H9 (cell line): ENCODE data around the gene FCGR1A. TPM values are rescaled to one million over a fixed set of nuclear protein-coding genes. Genes with fewer than 3 reads are reported as not detected.
"Not testable (repeated sequence)": the region's sequence is repeated elsewhere in the genome, so short reads cannot be mapped to it uniquely, and the experiment has no call there.

Experiments
- DNase-seq: peaks from one replicate; pipeline ENCODE4 v3.0.0-alpha.2; 2017
- H2AFZ ChIP-seq: one replicate; pipeline ENCODE4 v1.6.1; 2013; ENCODE audit warnings: mild to moderate bottlenecking, low read length, control low read depth, moderate library complexity
- H2AK5ac ChIP-seq: 2 replicates; pipeline ENCODE4 v1.6.1; 2013; ENCODE audit warnings: low read length, control low read depth, mixed read lengths; ENCODE audit not compliant: insufficient read length
- H2BK120ac ChIP-seq: one replicate; pipeline ENCODE4 v1.6.1; 2013; ENCODE audit warnings: low read depth, mild to moderate bottlenecking, low read length, control low read depth, inconsistent platforms; ENCODE audit not compliant: poor library complexity, severe bottlenecking
- H2BK12ac ChIP-seq: 2 replicates; pipeline ENCODE4 v1.6.1; 2013; ENCODE audit warnings: low read length, control low read depth, mixed read lengths, low read depth; ENCODE audit not compliant: insufficient read length
- H2BK15ac ChIP-seq: 2 replicates; pipeline ENCODE4 v1.6.1; 2013; ENCODE audit warnings: low read depth, low read length, control low read depth
- H2BK20ac ChIP-seq: one replicate; pipeline ENCODE4 v1.6.1; 2013; ENCODE audit warnings: low read depth, mild to moderate bottlenecking, low read length, control low read depth, inconsistent platforms; ENCODE audit not compliant: poor library complexity, severe bottlenecking
- H2BK5ac ChIP-seq: 2 replicates; pipeline ENCODE4 v1.6.1; 2013; ENCODE audit warnings: low read length, control low read depth, mixed read lengths; ENCODE audit not compliant: insufficient read length
- H3K14ac ChIP-seq: 2 replicates; pipeline ENCODE4 v1.6.1; 2013; ENCODE audit warnings: low read length, control low read depth; ENCODE audit not compliant: insufficient read depth
- H3K18ac ChIP-seq: 2 replicates; pipeline ENCODE4 v1.6.1; 2013; ENCODE audit warnings: low read depth, mild to moderate bottlenecking, mixed read lengths, low read length, control low read depth; ENCODE audit not compliant: insufficient read length
- H3K23ac ChIP-seq: 2 replicates; pipeline ENCODE4 v1.6.1; 2013; ENCODE audit warnings: low read length, control low read depth, mixed read lengths, low read depth; ENCODE audit not compliant: insufficient read length
- H3K23me2 ChIP-seq: 2 replicates; pipeline ENCODE4 v1.6.1; 2013; ENCODE audit warnings: low read depth, mild to moderate bottlenecking, mixed read lengths, low read length, control low read depth; ENCODE audit not compliant: insufficient read length, poor library complexity, severe bottlenecking
- H3K27ac ChIP-seq: 2 replicates; pipeline ENCODE4 v1.5.1; 2013; ENCODE audit warnings: low read length, control low read depth, mixed read lengths, low read depth; ENCODE audit not compliant: insufficient read length
- H3K27me3 ChIP-seq: 2 replicates; pipeline ENCODE4 v1.6.1; 2013; ENCODE audit warnings: low read length, control low read depth, inconsistent platforms; ENCODE audit not compliant: insufficient read depth
- H3K4ac ChIP-seq: 2 replicates; pipeline ENCODE4 v1.6.1; 2013; ENCODE audit warnings: low read depth, mild to moderate bottlenecking, control low read depth, inconsistent platforms, low read length, moderate library complexity
- H3K4me1 ChIP-seq: 2 replicates; pipeline ENCODE4 v1.6.1; 2013; ENCODE audit warnings: low read length, control low read depth, inconsistent platforms; ENCODE audit not compliant: insufficient read depth
- H3K4me2 ChIP-seq: 2 replicates; pipeline ENCODE4 v1.6.1; 2013; ENCODE audit warnings: low read length, control low read depth, mixed read lengths; ENCODE audit not compliant: insufficient read length, insufficient read depth
- H3K56ac ChIP-seq: 2 replicates; pipeline ENCODE4 v1.6.1; 2013; ENCODE audit warnings: low read depth, mild to moderate bottlenecking, mixed read lengths, low read length, control low read depth; ENCODE audit not compliant: insufficient read length
- H3K79me1 ChIP-seq: 2 replicates; pipeline ENCODE4 v1.6.1; 2013; ENCODE audit warnings: low read depth, mild to moderate bottlenecking, moderate library complexity, low read length, control low read depth, inconsistent platforms; ENCODE audit not compliant: insufficient read depth, poor library complexity, severe bottlenecking
- H3K79me2 ChIP-seq: 2 replicates; pipeline ENCODE4 v1.6.1; 2013; ENCODE audit warnings: low read length, control low read depth, inconsistent platforms; ENCODE audit not compliant: insufficient read depth
- H3K9ac ChIP-seq: 2 replicates; pipeline ENCODE4 v1.6.1; 2013; ENCODE audit warnings: low read length, control low read depth, mixed read lengths; ENCODE audit not compliant: insufficient read length; ENCODE audit errors: extremely low read depth
- H3K9me3 ChIP-seq: one replicate; pipeline ENCODE4 v1.6.1; 2013; ENCODE audit warnings: low read depth, low read length, inconsistent platforms; ENCODE audit not compliant: control insufficient read depth
- H3T11ph ChIP-seq: one replicate; pipeline ENCODE4 v1.6.1; 2013; ENCODE audit warnings: mild to moderate bottlenecking, low read length, control low read depth, inconsistent platforms
- H4K20me1 ChIP-seq: one replicate; pipeline ENCODE4 v1.6.1; 2013; ENCODE audit not compliant: control insufficient read depth, insufficient read length, insufficient read depth
- H4K5ac ChIP-seq: 2 replicates; pipeline ENCODE4 v1.6.1; 2013; ENCODE audit warnings: low read depth, mild to moderate bottlenecking, mixed read lengths, low read length, control low read depth; ENCODE audit not compliant: insufficient read length
- H4K8ac ChIP-seq: replicated peaks from 2 replicates; pipeline ENCODE4 v1.6.1; 2013; ENCODE audit warnings: low read length, control low read depth, mixed read lengths, low read depth; ENCODE audit not compliant: insufficient read length
- H4K91ac ChIP-seq: 2 replicates; pipeline ENCODE4 v1.6.1; 2013; ENCODE audit warnings: low read depth, mild to moderate bottlenecking, moderate library complexity, mixed read lengths, low read length, control low read depth; ENCODE audit not compliant: insufficient read length
- H3K27ac Mint-ChIP-seq, 3 experiments: 2 replicates in 2 of 3; 3 replicates in 1 of 3; pipeline ENCODE4 v1.8.0; 2020 to 2021; ENCODE audit warnings: mixed read lengths in 3 of 3, mild to moderate bottlenecking in 1 of 3, moderate library complexity in 1 of 3
- H3K27me3 Mint-ChIP-seq: 2 replicates; pipeline ENCODE4 v1.8.0; 2021; ENCODE audit warnings: low read depth, mild to moderate bottlenecking, moderate library complexity, mixed read lengths
- H3K36me3 Mint-ChIP-seq, 3 experiments: 2 replicates in 2 of 3; 3 replicates in 1 of 3; pipeline ENCODE4 v1.8.0; 2020 to 2021; ENCODE audit warnings: low read depth in 3 of 3, mixed read lengths in 3 of 3; ENCODE audit not compliant: insufficient read depth in 1 of 3
- H3K4me1 Mint-ChIP-seq, 2 experiments: 2 replicates each; pipeline ENCODE4 v1.8.0; 2020; ENCODE audit warnings: mixed read lengths in 2 of 2
- H3K4me3 Mint-ChIP-seq, 2 experiments: 2 replicates in 1 of 2; 3 replicates in 1 of 2; pipeline ENCODE4 v1.8.0; 2020 to 2021; ENCODE audit warnings: mild to moderate bottlenecking in 2 of 2, mixed read lengths in 2 of 2, moderate library complexity in 1 of 2
- H3K9me3 Mint-ChIP-seq, 2 experiments: 2 replicates in 1 of 2; 3 replicates in 1 of 2; pipeline ENCODE4 v1.8.0; 2020; ENCODE audit warnings: mild to moderate bottlenecking in 2 of 2, mixed read lengths in 2 of 2, moderate library complexity in 1 of 2
- WGBS: extraction: QIAGEN DNeasy Blood & Tissue Kit; methylation state at CpG from one replicate; pipeline ENCODE4 v1.1.7; 2013; ENCODE audit warnings: missing lambda C conversion rate, low lambda C conversion rate, mixed read lengths; ENCODE audit not compliant: insufficient read length; ENCODE audit errors: extremely low coverage; 5-methylcytosine and 5-hydroxymethylcytosine counted together
- total RNA-seq: library from RNA; stranded (reverse); gene quantifications from 2 replicates; pipeline ENCODE4 v1.2.1, GENCODE V29; 2021

The FCGR1A gene
- total RNA-seq, 1 experiment from 2014 or later: not detected

GRCh38 chr1:149831764-149832315, 49.3 kb downstream of the FCGR1A start:
- not testable (repeated sequence) for H4K5ac ChIP-seq, H3K4me2 ChIP-seq, H3K27ac Mint-ChIP-seq, H3K79me1 ChIP-seq, H3K4me1 Mint-ChIP-seq, H3K27me3 ChIP-seq, DNase-seq, H2BK20ac ChIP-seq, H3K36me3 Mint-ChIP-seq, H4K91ac ChIP-seq, H3K27me3 Mint-ChIP-seq, H2BK120ac ChIP-seq, H3K27ac ChIP-seq, H2BK5ac ChIP-seq, H3K9ac ChIP-seq, H3K9me3 Mint-ChIP-seq, H3K4me3 Mint-ChIP-seq, H3K4me1 ChIP-seq, H3K56ac ChIP-seq, H3K18ac ChIP-seq, H4K8ac ChIP-seq, H3K14ac ChIP-seq, H2AFZ ChIP-seq, H3K23me2 ChIP-seq, H4K20me1 ChIP-seq, H3K23ac ChIP-seq, H2BK12ac ChIP-seq, H2AK5ac ChIP-seq, H3K4ac ChIP-seq, H3K9me3 ChIP-seq, H2BK15ac ChIP-seq, H3K79me2 ChIP-seq, H3T11ph ChIP-seq
- no CpG with 5 or more reads among the region's 32 CpGs for WGBS

DNA sequence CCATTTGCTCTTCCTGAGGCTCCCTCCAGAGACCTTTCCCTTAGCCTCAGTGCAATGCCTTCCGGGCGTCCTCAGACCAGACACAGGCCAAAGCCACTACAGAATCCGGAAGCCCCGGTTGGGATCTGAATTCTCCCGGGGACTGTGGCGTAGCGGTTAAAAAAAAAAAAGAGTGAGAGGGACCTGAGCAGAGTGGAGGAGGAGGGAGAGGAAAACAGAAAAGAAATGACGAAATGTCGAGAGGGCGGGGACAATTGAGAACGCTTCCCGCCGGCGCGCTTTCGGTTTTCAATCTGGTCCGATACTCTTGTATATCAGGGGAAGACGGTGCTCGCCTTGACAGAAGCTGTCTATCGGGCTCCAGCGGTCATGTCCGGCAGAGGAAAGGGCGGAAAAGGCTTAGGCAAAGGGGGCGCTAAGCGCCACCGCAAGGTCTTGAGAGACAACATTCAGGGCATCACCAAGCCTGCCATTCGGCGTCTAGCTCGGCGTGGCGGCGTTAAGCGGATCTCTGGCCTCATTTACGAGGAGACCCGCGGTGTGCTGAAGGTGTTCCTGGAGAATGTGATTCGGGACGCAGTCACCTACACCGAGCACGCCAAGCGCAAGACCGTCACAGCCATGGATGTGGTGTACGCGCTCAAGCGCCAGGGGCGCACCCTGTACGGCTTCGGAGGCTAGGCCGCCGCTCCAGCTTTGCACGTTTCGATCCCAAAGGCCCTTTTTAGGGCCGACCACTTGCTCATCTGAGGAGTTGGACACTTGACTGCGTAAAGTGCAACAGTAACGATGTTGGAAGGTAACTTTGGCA, 50.0 kb downstream of the FCGR1A start:
- H2BK15ac ChIP-seq, H3K27me3 Mint-ChIP-seq, H4K91ac ChIP-seq, H3T11ph ChIP-seq, H3K23me2 ChIP-seq, H3K18ac ChIP-seq, H3K79me1 ChIP-seq, H3K4me3 Mint-ChIP-seq, H3K27me3 ChIP-seq, H3K27ac ChIP-seq, H2AFZ ChIP-seq, H3K9me3 ChIP-seq, H3K4me2 ChIP-seq, H2AK5ac ChIP-seq, H4K5ac ChIP-seq, H2BK12ac ChIP-seq, H2BK5ac ChIP-seq, DNase-seq, H2BK120ac ChIP-seq, H3K9ac ChIP-seq, H3K4me1 ChIP-seq, H4K8ac ChIP-seq, H2BK20ac ChIP-seq, H3K4me1 Mint-ChIP-seq, H3K56ac ChIP-seq, H3K9me3 Mint-ChIP-seq, H3K23ac ChIP-seq, H3K36me3 Mint-ChIP-seq, H4K20me1 ChIP-seq, H3K79me2 ChIP-seq, H3K14ac ChIP-seq, H3K4ac ChIP-seq, H3K27ac Mint-ChIP-seq: not testable (repeated sequence)
- WGBS: no CpG with 5 or more reads among the region's 55 CpGs
